Lower leg skin (tissue), 4 donors: ENCODE measurements around the gene THRA. TPM values are rescaled to one million over a fixed set of nuclear protein-coding genes. Genes with fewer than 3 reads are reported as not detected.

ENCODE experiments used
- DNase-seq, 2 donors: peaks; one replicate each; pipeline ENCODE4 v3.0.0-alpha.2; 2019; ENCODE audit warnings: low spot score in 2 of 2
- H3K4me3 ChIP-seq: fragments of 200-600 bp; sonication (generic); 2 replicates; pipeline ENCODE4 v1.5.1; 2017; ENCODE audit warnings: mild to moderate bottlenecking, low read depth; ENCODE audit not compliant: poor library complexity, severe bottlenecking
- CTCF ChIP-seq, 3 donors: fragments of 450-650 bp; IDR thresholded peaks; one replicate each; pipeline ENCODE4 v1.5.1; 2016; ENCODE audit warnings: antibody characterized with exemption in 3 of 3, mild to moderate bottlenecking in 3 of 3, moderate library complexity in 2 of 3
- POLR2A ChIP-seq, 2 donors: fragments of 450-650 bp; IDR thresholded peaks; one replicate each; pipeline ENCODE4 v1.6.1; 2016 to 2017; ENCODE audit warnings: antibody characterized with exemption in 2 of 2, mild to moderate bottlenecking in 1 of 2, moderate library complexity in 1 of 2
- WGBS, 2 donors: methylation state at CpG; one replicate each; pipeline ENCODE4 v1.1.5; 2018; 5-methylcytosine and 5-hydroxymethylcytosine counted together
- intact Hi-C: fragments of 100-400 bp; cut with DNase I; formaldehyde crosslinking; loops from one replicate; pipeline ENCODE4 v1.15.0; 2023; ENCODE audit warnings: low total_unique reads
- total RNA-seq, 4 donors: library from RNA; depleted of rRNA; stranded (reverse); fragments of >200 nt; gene quantifications; one replicate each; pipeline ENCODE4 v1.1.0, GENCODE V29; 2016

The THRA gene
- total RNA-seq, 4 donors from 2014 or later = 28.2 to 56.8 (median 42.6) TPM

GRCh38 chr17:40069751-40070708 lies 7.3 kb downstream of the THRA start:
- TF ChIP-seq POLR2A (IDR thresholded peaks at IDR 0.05) = no peak
- no peak for DNase-seq
- WGBS, 2 donors = 12 to 14% methylated on average over 13 to 14 of the region's 14 CpGs
- no peak overlapping the region for H3K4me3 ChIP-seq
- intact Hi-C loops = no loop called here

- no peak for DNase-seq
- TF ChIP-seq CTCF (IDR thresholded peaks at IDR 0.05) = no peak
- no peak for TF ChIP-seq POLR2A (IDR thresholded peaks at IDR 0.05)
- intact Hi-C loops = no loop called here
- 18 to 24% methylated on average over 8 of the region's 8 CpGs for WGBS, 2 donors
- H3K4me3 ChIP-seq = no peak overlapping the region
Observed at GRCh38 chr17:40070709-40071312, 8.0 kb downstream of the THRA start.

- H3K4me3 ChIP-seq = no peak overlapping the region
- 21 to 23% methylated on average over 15 to 16 of the region's 16 CpGs for WGBS, 2 donors
- intact Hi-C loops = no loop called here
- no peak for TF ChIP-seq POLR2A (IDR thresholded peaks at IDR 0.05)
- TF ChIP-seq CTCF (IDR thresholded peaks at IDR 0.05) = no peak
- peak in 1 of 2 donors; percentile 95 for DNase-seq
Observed at GRCh38 chr17:40071313-40072039, 8.7 kb downstream of the THRA start.

- peak; percentile 85 to 96 for DNase-seq
- H3K4me3 ChIP-seq = no peak overlapping the region
- intact Hi-C loops = no loop called here
- 3 to 9% methylated on average over 14 to 19 of the region's 19 CpGs for WGBS, 2 donors
- no peak for TF ChIP-seq POLR2A (IDR thresholded peaks at IDR 0.05)
Observed at GRCh38 chr17:40072040-40072734, 9.4 kb downstream of the THRA start.

GRCh38 chr17:40072735-40073346 lies 10.1 kb downstream of the THRA start:
- H3K4me3 ChIP-seq = no peak overlapping the region
- DNase-seq = no peak
- TF ChIP-seq POLR2A (IDR thresholded peaks at IDR 0.05) (no peak), CTCF (IDR thresholded peaks at IDR 0.05) (no peak)
- WGBS, 2 donors = 35 to 37% methylated on average over 8 of the region's 8 CpGs
- intact Hi-C loops = no loop called here
